Smooth muscle cell (in vitro differentiated cells): ENCODE results near the gene SV2C. TPM values are rescaled to one million over a fixed set of nuclear protein-coding genes. Genes with fewer than 3 reads are reported as not detected.

Experiments
- DNase-seq: peaks from one replicate; lab custom pipeline; 2025; ENCODE audit not compliant: unreplicated experiment; lab: John Stamatoyannopoulos, UW
- H2AFZ ChIP-seq: fragments of 200-600 bp; sonication (generic); 2 replicates; pipeline ENCODE4 v1.6.0; 2016; ENCODE audit warnings: antibody characterized with exemption, low read depth, mild to moderate bottlenecking
- H3F3A ChIP-seq: fragments of 200-600 bp; sonication (generic); 2 replicates; pipeline ENCODE4 v1.6.0; 2017; ENCODE audit warnings: antibody characterized with exemption, low read depth
- H3K27ac ChIP-seq: fragments of 200-600 bp; sonication (generic); 2 replicates; pipeline ENCODE4 v1.5.1; 2016; ENCODE audit warnings: low read depth, mild to moderate bottlenecking
- H3K27me3 ChIP-seq: fragments of 200-600 bp; sonication (generic); 2 replicates; pipeline ENCODE4 v1.6.1; 2016; ENCODE audit warnings: low read depth, mild to moderate bottlenecking
- H3K36me3 ChIP-seq: fragments of 200-600 bp; sonication (generic); 2 replicates; pipeline ENCODE4 v1.5.1; 2016; ENCODE audit warnings: low read depth
- H3K4me1 ChIP-seq: fragments of 200-600 bp; sonication (generic); 2 replicates; pipeline ENCODE4 v1.5.1; 2016; ENCODE audit warnings: low read depth
- H3K4me2 ChIP-seq: fragments of 200-600 bp; sonication (generic); 2 replicates; pipeline ENCODE4 v1.6.0; 2016; ENCODE audit warnings: mild to moderate bottlenecking
- H3K4me3 ChIP-seq: fragments of 200-600 bp; sonication (generic); 2 replicates; pipeline ENCODE4 v1.5.1; 2016; ENCODE audit warnings: mild to moderate bottlenecking
- H3K79me2 ChIP-seq: fragments of 200-600 bp; sonication (generic); 2 replicates; pipeline ENCODE4 v1.6.0; 2016; ENCODE audit warnings: low read depth, mild to moderate bottlenecking
- H3K9ac ChIP-seq: fragments of 200-600 bp; sonication (generic); 2 replicates; pipeline ENCODE4 v1.6.0; 2016; ENCODE audit warnings: low read depth
- H3K9me3 ChIP-seq: fragments of 200-600 bp; sonication (generic); replicated peaks from 2 replicates; pipeline ENCODE4 v1.5.1; 2016; ENCODE audit warnings: low read depth
- H4K20me1 ChIP-seq: fragments of 200-600 bp; sonication (generic); 2 replicates; pipeline ENCODE4 v1.6.0; 2016; ENCODE audit warnings: low read depth
- CTCF ChIP-seq: fragments of 200-600 bp; sonication (generic); IDR thresholded peaks from 2 replicates; pipeline ENCODE4 v1.5.1; 2017; ENCODE audit warnings: borderline replicate concordance, mild to moderate bottlenecking, antibody characterized with exemption; ENCODE audit not compliant: insufficient read depth, poor library complexity, severe bottlenecking
- WGBS: methylation state at CpG from one replicate; pipeline ENCODE4 v1.1.7; 2016; ENCODE audit warnings: low lambda C conversion rate; 5-methylcytosine and 5-hydroxymethylcytosine counted together
- polyA plus RNA-seq: library from polyadenylated mRNA; unstranded; fragments of >200 nt; fragmentation: Nextera tagmentation; extraction: Ambion mirVana; gene quantifications from 2 replicates; pipeline ENCODE4 v1.2.1, GENCODE V29; 2016
- total RNA-seq: library from RNA; depleted of rRNA; stranded (reverse); fragments of >200 nt; gene quantifications from 2 replicates; pipeline ENCODE4 v1.2.3, GENCODE V29; 2014

SV2C gene
- total and polyA plus RNA-seq, 2 experiments from 2014 or later: not detected

GRCh38 chr5:76269932-76270610 is 186.9 kb downstream of the SV2C start:
- H3K4me1 ChIP-seq: no peaks in the 10 kb centered on the region
- no peaks in the 10 kb centered on the region for H3K36me3 ChIP-seq
- no peak overlapping the region for H3K4me3 ChIP-seq
- H3F3A ChIP-seq: no peaks in the 10 kb centered on the region
- H4K20me1 ChIP-seq: no peaks in the 10 kb centered on the region
- no peaks in the 10 kb centered on the region for H3K27me3 ChIP-seq
- peak overlapping the region; percentile 87 for H3K27ac ChIP-seq
- DNase-seq: no peak
- H3K4me2 ChIP-seq: peak overlapping the region; percentile 65
- H3K79me2 ChIP-seq: no peaks in the 10 kb centered on the region
- WGBS: 4% methylated on average over 1 of the region's 1 CpG
- H2AFZ ChIP-seq: peak overlapping the region; percentile 19
- TF ChIP-seq CTCF: no peak
- H3K9me3 ChIP-seq: no peaks in the 10 kb centered on the region
- peak overlapping the region; percentile 63 for H3K9ac ChIP-seq

GRCh38 chr5:76271836-76272235 is 188.7 kb downstream of the SV2C start:
- H3K4me1 ChIP-seq: no peaks in the 10 kb centered on the region
- H3K27me3 ChIP-seq: no peaks in the 10 kb centered on the region
- no peak overlapping the region for H3K4me3 ChIP-seq
- no peaks in the 10 kb centered on the region for H4K20me1 ChIP-seq
- H3K36me3 ChIP-seq: no peaks in the 10 kb centered on the region
- H3K27ac ChIP-seq: no peak overlapping the region
- no peak overlapping the region for H2AFZ ChIP-seq
- no peak for TF ChIP-seq CTCF
- H3K9ac ChIP-seq: no peak overlapping the region
- no peak for DNase-seq
- H3F3A ChIP-seq: no peaks in the 10 kb centered on the region
- no peaks in the 10 kb centered on the region for H3K9me3 ChIP-seq
- no peaks in the 10 kb centered on the region for H3K79me2 ChIP-seq
- no peak overlapping the region for H3K4me2 ChIP-seq

- Histone ChIP-seq H3K79me2 (no peaks in the 10 kb centered on the region), H3K4me3 (no peak overlapping the region), H3K36me3 (no peaks in the 10 kb centered on the region), H2AFZ (no peak overlapping the region), H3K9me3 (no peaks in the 10 kb centered on the region), H3K27ac (no peak overlapping the region), H4K20me1 (no peaks in the 10 kb centered on the region), H3F3A (no peaks in the 10 kb centered on the region), H3K27me3 (no peaks in the 10 kb centered on the region), H3K4me1 (no peaks in the 10 kb centered on the region), H3K9ac (no peak overlapping the region), H3K4me2 (no peak overlapping the region)
- no peak for DNase-seq
- TF ChIP-seq CTCF: no peak
- 85% methylated on average over 8 of the region's 8 CpGs for WGBS
Observed at GRCh38 chr5:76273206-76273885, 190.2 kb downstream of the SV2C start.

- no peak for DNase-seq
- H3K9ac ChIP-seq: no peak overlapping the region
- no peaks in the 10 kb centered on the region for H3K79me2 ChIP-seq
- no peak overlapping the region for H3K27ac ChIP-seq
- H3K9me3 ChIP-seq: no peaks in the 10 kb centered on the region
- no peak for TF ChIP-seq CTCF
- no peaks in the 10 kb centered on the region for H3K4me1 ChIP-seq
- H3K4me2 ChIP-seq: no peak overlapping the region
- no peak overlapping the region for H3K4me3 ChIP-seq
- H4K20me1 ChIP-seq: no peaks in the 10 kb centered on the region
- H3K27me3 ChIP-seq: no peaks in the 10 kb centered on the region
- no peaks in the 10 kb centered on the region for H3F3A ChIP-seq
- H2AFZ ChIP-seq: no peak overlapping the region
- H3K36me3 ChIP-seq: no peaks in the 10 kb centered on the region
Observed at GRCh38 chr5:76274571-76274970, 191.4 kb downstream of the SV2C start.
